Activated CD4-positive, CD25-positive, alpha-beta regulatory T cell treated with anti-CD3 and anti-CD28 coated beads, Interleukin-2, amount 50 U/mL, for 24 hours (primary cell): ENCODE measurements around the gene USF1.

Experiments
- ATAC-seq, 2 donors: fragments of 150-1000 bp; cut with Tn5 transposase; one replicate each; pipeline ENCODE4 v1.10.0; 2021; ENCODE audit warnings: mild to moderate bottlenecking in 1 of 2, moderate library complexity in 1 of 2

The USF1 gene

GRCh38 chr1:161045736-161046604, at the start of gene USF1:
Gene USF1, minus strand, starts transcription at chr1:161045977. Its CDS starts 2,702 bp downstream, at chr1:161043275.
- peak; percentile 86 to 89 for ATAC-seq

- no peak for ATAC-seq
These were observed 49.5 kb upstream of the USF1 start for GRCh38 chr1:161095230-161095629.

GRCh38 chr1:161094481-161094880, 48.7 kb upstream of the USF1 start:
- ATAC-seq = no peak

- peak; percentile 94 to 96 for ATAC-seq
These were observed 46.8 kb upstream of the USF1 start for GRCh38 chr1:161092621-161093028.

- no peak for ATAC-seq
These were observed 46.2 kb upstream of the USF1 start for GRCh38 chr1:161091796-161092507.

GRCh38 chr1:161091093-161091492, 45.3 kb upstream of the USF1 start:
- no peak for ATAC-seq

- no peak for ATAC-seq
These were observed 44.8 kb upstream of the USF1 start for GRCh38 chr1:161090617-161091016.

GRCh38 chr1:161089938-161090337, 44.2 kb upstream of the USF1 start:
- ATAC-seq = no peak

GRCh38 chr1:161089251-161089924, 43.6 kb upstream of the USF1 start, which contains the start of gene NECTIN4:
Gene NECTIN4, minus strand, starts transcription at chr1:161089558. Its CDS starts 262 bp downstream, at chr1:161089296.
- no peak for ATAC-seq

- no peak for ATAC-seq
These were observed 42.9 kb upstream of the USF1 start for GRCh38 chr1:161088587-161089110.

- ATAC-seq = no peak
These were observed 40.7 kb upstream of the USF1 start for GRCh38 chr1:161086457-161086856.

GRCh38 chr1:161085165-161085564, 39.4 kb upstream of the USF1 start:
- no peak for ATAC-seq

GRCh38 chr1:161084597-161084988, 38.8 kb upstream of the USF1 start:
- no peak for ATAC-seq

- no peak for ATAC-seq
These were observed 38.2 kb upstream of the USF1 start for GRCh38 chr1:161083748-161084596.

- ATAC-seq = peak in 1 of 2 donors; percentile 18
These were observed 37.4 kb upstream of the USF1 start for GRCh38 chr1:161082996-161083747.

- ATAC-seq = no peak
These were observed 36.7 kb upstream of the USF1 start for GRCh38 chr1:161082483-161082882.

- no peak for ATAC-seq
These were observed 35.7 kb upstream of the USF1 start for GRCh38 chr1:161081519-161081918.

GRCh38 chr1:161080441-161081405, 34.9 kb upstream of the USF1 start:
- ATAC-seq = no peak

- no peak for ATAC-seq
These were observed 33.8 kb upstream of the USF1 start for GRCh38 chr1:161079436-161080110.
